ENCODE measurements around the gene ACTN4. TPM values are rescaled to one million over a fixed set of nuclear protein-coding genes. Genes with fewer than 3 reads are reported as not detected.

ACTN4 gene
- total RNA-seq, 2 experiments from 2014 or later = 532 to 534 TPM

DNA sequence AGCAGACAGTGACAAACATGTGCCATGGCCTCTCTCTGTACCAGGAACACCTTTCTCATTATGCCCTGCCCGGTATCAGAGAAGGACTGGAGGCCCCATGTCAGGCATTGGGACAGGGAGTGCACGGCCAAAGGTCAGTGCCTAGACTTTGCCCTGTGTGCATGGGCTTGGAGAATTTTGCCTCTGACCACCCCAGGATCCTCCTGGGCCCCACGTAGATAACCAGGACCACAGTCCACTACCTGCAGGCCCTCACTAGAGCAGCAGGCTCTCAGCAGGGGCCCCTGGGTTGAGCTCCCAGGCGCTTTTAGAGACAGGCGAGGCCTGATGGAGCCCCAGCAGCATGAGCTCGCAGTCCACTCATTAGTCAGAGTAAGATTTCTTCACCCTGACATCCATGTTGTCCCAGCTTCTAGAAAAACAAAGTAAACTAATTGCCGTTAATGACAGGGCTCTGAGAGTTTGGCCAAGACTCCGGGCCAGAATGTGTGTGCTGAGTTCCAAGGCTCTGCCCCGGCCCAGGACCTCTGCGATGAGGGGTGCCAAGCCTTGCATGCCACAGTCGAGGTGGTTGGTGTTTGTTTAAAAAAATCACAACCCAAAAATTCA lies 54.1 kb downstream of the ACTN4 start:
- Mint-ChIP-seq H3K9me3 (no peaks in the 10 kb centered on the region), H3K36me3 (ENCODE audit: low read depth) (peaks cover 64% of the 10 kb centered on the region), H3K4me3 (no peak overlapping the region), H3K27me3 (no peaks in the 10 kb centered on the region), H3K27ac (no peak overlapping the region), H3K4me1 (peaks cover 34% of the 10 kb centered on the region)
- POLR2A ChIA-PET = no interaction called here
- no peak for DNase-seq
- CTCF ChIA-PET = interaction anchor here (1.1 kb wide), 1 partner anchor 157 kb away, joined by 4 read pairs; no protein-coding TSS in a partner anchor

DNA sequence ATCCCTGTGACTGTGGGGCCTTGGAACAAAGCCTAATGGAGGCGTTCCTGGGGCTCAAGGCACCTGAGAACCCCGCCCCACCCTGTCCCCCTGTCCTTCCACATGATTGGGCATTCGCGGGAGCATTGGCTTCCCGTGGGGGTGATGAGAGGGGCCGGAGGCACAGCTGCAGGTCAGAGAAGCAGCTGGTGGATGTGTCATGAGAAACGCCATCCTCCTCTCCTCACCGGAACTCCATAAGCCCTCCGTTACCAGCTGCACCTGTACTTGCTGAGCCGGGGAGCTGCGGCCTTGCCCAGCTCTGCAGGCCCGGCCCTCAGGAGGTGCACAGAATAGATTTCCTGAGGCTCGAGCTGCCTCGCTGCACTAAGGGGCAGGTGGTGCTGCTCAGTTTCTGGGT lies 54.8 kb downstream of the ACTN4 start:
- Mint-ChIP-seq H3K27me3 (no peaks in the 10 kb centered on the region), H3K9me3 (no peaks in the 10 kb centered on the region), H3K4me1 (peaks cover 26% of the 10 kb centered on the region), H3K36me3 (ENCODE audit: low read depth) (peaks cover 64% of the 10 kb centered on the region), H3K27ac (no peak overlapping the region), H3K4me3 (no peak overlapping the region)
- CTCF ChIA-PET = interaction anchor here (1.1 kb wide), 1 partner anchor 158 kb away, joined by 4 read pairs; no protein-coding TSS in a partner anchor
- DNase-seq = no peak
- POLR2A ChIA-PET = interaction anchor here (1.1 kb wide), 1 partner anchor 9 kb away, joined by 3 read pairs; no protein-coding TSS in a partner anchor

DNA sequence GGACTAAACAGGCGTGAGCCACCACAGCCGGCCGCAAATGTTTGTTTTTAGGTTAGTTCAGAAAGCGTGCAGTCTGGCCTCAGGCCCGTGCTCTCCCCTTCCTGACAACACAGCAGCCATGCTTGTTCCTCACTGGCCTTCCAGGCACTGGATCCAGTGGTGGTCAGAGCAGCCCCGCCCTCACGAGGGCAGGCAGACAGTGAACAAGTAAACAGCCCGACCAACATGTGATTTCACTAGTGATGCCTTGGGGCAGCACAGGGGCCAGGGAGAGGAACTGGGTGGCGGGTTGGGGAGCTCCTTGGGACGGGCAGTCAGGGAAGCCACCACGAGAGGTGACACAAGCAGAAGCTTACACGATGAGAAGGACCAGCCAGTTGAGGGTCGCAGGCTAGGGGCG lies 56.1 kb downstream of the ACTN4 start:
- Mint-ChIP-seq H3K36me3 (ENCODE audit: low read depth) (peaks cover 71% of the 10 kb centered on the region), H3K4me1 (peaks cover 14% of the 10 kb centered on the region), H3K9me3 (no peaks in the 10 kb centered on the region), H3K27me3 (no peaks in the 10 kb centered on the region), H3K27ac (peak overlapping the region; percentile 56), H3K4me3 (no peak overlapping the region)
- ChIA-PET CTCF (no interaction called here), POLR2A (interaction anchor here (0.9 kb wide), 1 partner anchor 20 kb away, joined by 3 read pairs; no protein-coding TSS in a partner anchor)
- DNase-seq = no peak

DNA sequence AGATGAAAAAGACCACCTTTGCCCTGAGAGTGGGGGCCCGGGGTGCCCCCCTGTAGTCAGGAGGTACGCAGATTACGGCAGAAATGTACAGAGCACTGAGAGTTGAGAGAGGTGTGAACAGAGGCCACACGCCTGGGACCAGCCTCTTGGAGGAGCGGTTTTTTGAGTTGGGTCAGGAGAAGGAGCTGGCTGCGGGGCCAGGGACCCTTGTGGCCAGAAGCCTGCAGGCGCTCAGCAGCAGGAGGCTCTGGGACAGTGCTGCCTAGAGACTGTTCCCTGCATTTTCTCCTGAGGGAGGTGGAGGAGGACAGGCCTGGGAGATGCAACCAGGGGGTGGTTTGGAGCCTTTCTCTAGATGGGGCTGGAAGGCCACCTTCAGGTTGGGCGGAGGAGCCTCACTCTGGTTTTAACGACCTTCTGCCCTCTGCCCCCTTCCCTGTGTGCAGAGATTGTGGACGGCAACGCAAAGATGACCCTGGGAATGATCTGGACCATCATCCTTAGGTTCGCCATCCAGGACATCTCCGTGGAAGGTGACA lies 57.1 kb downstream of the ACTN4 start:
- DNase-seq = no peak
- no peaks in the 10 kb centered on the region for H3K27me3 Mint-ChIP-seq
- no peak overlapping the region for H3K4me3 Mint-ChIP-seq
- CTCF ChIA-PET = no interaction called here
- POLR2A ChIA-PET = interaction anchor here (0.9 kb wide), 1 partner anchor 19 kb away, joined by 3 read pairs; no protein-coding TSS in a partner anchor
- H3K9me3 Mint-ChIP-seq = no peaks in the 10 kb centered on the region
- H3K36me3 Mint-ChIP-seq (ENCODE audit: low read depth) = peaks cover 70% of the 10 kb centered on the region
- H3K4me1 Mint-ChIP-seq = peaks cover 5% of the 10 kb centered on the region
- H3K27ac Mint-ChIP-seq = peak overlapping the region; percentile 15

DNA sequence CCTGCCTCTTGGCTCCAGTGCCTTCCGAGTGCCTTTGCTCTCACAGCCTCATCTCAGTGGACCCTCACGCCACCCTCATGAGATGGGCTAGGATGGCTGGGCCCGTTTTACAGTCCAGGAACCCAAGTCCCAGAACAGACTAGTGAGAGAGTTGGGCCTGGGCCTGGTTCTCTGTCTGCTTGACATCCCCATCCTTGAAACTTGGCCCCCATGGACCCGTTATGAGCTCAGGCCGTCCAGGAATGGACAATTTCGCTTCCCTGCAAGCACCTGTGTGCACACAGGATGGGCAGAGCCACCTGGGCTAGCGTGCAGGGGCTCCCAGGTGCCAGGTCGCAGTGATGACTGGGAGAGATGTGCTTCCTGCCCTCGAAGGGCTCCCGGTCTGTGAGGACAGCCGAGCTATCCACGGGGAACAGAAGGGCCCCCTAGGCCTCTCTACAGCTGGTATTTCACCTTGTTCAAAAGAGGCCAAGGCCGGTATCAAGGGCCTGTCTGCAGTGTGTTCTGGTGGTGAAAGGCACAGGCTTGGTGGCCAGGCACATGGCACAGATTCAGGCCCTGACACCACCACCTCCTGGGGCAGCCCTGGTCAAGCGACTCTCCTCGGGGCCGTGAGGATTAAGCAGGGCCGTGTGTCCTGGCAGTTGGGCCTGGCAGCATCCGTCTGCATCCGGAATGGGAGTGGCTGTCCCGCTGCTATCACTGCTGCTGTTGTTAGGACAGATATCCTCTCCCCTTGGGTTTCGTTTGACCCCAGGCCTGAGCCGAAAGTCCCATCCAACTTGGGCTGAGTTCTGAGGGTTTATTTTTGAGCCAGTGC lies 58.0 kb downstream of the ACTN4 start:
- Mint-ChIP-seq H3K4me3 (no peak overlapping the region), H3K27me3 (no peaks in the 10 kb centered on the region), H3K9me3 (no peaks in the 10 kb centered on the region), H3K4me1 (peaks cover 2% of the 10 kb centered on the region), H3K36me3 (ENCODE audit: low read depth) (peaks cover 68% of the 10 kb centered on the region), H3K27ac (no peak overlapping the region)
- ChIA-PET POLR2A (interaction anchor here (1.0 kb wide), 2 partner anchors 12 to 113 kb away, joined by 3 read pairs; no protein-coding TSS in a partner anchor), CTCF (no interaction called here)
- DNase-seq = no peak

DNA sequence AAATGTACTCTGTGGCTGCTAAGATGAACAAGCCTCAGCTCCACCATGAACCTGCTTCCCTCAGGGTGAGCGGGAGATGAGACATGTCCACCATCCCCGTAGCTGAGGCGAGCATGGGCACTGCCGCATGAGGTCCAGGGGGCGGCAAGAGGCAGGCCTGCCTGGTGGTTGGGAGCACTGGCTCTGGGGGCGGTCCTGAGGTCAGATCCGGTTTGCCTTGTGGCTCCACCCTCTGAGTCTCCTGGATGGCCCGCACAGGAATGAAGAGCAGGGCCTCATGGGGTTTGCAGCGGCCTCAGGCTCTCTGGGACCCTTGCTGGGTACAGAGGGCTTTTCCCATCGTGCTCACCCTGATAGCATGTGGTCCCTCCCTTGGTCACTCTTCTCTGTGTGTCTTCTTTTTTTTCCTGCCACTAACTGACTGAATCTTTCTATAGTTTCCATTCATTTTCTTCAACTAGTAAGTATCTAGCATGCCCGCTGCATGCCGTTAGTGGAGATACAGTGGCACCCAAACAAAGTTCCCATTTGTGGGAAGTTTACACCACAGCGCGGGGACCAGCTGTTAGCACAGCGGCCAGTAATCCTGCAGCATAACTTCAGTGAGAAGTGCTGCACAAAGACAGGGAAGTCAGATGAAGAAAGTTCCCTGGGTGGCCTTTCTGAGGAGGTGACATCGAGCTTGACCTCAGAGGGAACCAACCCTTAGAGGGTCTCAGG lies 59.5 kb downstream of the ACTN4 start:
- Mint-ChIP-seq H3K9me3 (no peaks in the 10 kb centered on the region), H3K27ac (peak overlapping the region; percentile 58), H3K4me3 (no peak overlapping the region), H3K36me3 (ENCODE audit: low read depth) (peaks cover 66% of the 10 kb centered on the region), H3K27me3 (no peaks in the 10 kb centered on the region), H3K4me1 (peaks cover 2% of the 10 kb centered on the region)
- POLR2A ChIA-PET = interaction anchor here (1.0 kb wide), 1 partner anchor 14 kb away, joined by 3 read pairs; no protein-coding TSS in a partner anchor
- no peak for DNase-seq
- CTCF ChIA-PET = no interaction called here

DNA sequence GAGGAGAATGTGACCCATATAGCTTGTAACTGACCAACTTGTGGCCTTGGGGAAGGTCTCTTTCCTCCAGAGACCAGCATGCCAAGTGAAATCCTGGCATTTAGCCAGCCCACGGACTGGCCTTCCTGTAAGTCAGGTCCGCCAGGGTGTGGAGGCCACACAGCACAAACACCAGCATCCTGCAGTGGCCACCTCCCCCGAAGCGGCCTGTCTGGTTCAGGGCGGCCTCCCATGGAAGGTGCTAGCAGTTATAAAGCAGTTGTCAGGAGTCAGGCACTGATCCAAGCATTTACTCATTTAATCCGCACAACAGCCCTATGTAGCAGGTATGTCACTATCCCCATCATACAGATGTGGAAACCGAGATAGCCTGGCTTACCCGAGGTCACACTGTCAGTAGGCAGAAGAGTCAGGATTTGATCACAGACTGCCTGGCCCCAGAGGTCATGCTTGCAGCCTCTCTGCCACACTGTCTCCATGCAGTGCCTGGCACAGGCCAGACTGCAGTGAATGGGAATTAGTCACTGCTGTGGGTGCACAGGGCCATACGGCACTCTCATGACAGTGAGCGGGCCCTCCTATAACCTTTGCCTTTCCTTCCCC lies 60.2 kb downstream of the ACTN4 start:
- no peak for DNase-seq
- Mint-ChIP-seq H3K27me3 (no peaks in the 10 kb centered on the region), H3K4me3 (no peak overlapping the region), H3K9me3 (no peaks in the 10 kb centered on the region), H3K27ac (peak overlapping the region; percentile 26), H3K4me1 (peaks cover 2% of the 10 kb centered on the region), H3K36me3 (ENCODE audit: low read depth) (peaks cover 68% of the 10 kb centered on the region)
- ChIA-PET POLR2A (interaction anchor here (0.9 kb wide), 1 partner anchor 9 kb away, joined by 3 read pairs; no protein-coding TSS in a partner anchor), CTCF (no interaction called here)

DNA sequence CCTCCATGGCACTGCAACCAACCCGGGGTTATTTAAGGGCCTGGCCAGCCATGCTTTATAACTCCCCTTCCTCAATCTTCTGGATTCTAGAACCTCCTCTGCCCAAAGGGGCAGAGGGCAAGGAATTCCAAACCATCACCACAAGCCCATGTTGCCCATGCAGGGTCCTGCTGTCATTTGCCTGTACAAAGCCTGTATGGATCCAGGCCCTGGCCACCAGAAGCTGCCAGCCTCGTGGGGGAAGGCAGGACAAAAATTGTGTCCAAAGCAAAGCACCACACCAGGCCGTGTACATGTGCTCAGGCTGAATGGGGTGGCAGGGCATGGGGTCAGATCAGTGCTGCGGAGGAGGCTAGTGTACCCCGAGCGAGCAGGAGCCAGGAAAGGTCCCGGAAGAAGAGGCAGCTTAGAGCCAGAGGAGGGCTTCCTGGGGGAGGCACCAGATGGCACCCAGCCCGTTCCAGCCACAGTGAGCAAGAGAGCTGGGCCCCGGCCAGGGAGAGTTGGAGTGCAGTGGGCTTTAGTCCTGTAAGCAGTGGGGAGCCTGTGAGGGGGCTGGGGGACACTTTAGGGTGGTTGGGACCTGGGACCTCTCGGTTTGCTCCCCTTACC lies 61.1 kb downstream of the ACTN4 start:
- H3K4me1 Mint-ChIP-seq = peaks cover 2% of the 10 kb centered on the region
- no peak overlapping the region for H3K4me3 Mint-ChIP-seq
- H3K9me3 Mint-ChIP-seq = no peaks in the 10 kb centered on the region
- no peak for DNase-seq
- no peaks in the 10 kb centered on the region for H3K27me3 Mint-ChIP-seq
- ChIA-PET POLR2A (interaction anchor here (0.9 kb wide), 1 partner anchor 8 kb away, joined by 3 read pairs; no protein-coding TSS in a partner anchor), CTCF (interaction anchor here (1.2 kb wide), 1 partner anchor 22 kb away, joined by 3 read pairs; no protein-coding TSS in a partner anchor)
- H3K36me3 Mint-ChIP-seq (ENCODE audit: low read depth) = peaks cover 66% of the 10 kb centered on the region
- H3K27ac Mint-ChIP-seq = peak overlapping the region; percentile 21

DNA sequence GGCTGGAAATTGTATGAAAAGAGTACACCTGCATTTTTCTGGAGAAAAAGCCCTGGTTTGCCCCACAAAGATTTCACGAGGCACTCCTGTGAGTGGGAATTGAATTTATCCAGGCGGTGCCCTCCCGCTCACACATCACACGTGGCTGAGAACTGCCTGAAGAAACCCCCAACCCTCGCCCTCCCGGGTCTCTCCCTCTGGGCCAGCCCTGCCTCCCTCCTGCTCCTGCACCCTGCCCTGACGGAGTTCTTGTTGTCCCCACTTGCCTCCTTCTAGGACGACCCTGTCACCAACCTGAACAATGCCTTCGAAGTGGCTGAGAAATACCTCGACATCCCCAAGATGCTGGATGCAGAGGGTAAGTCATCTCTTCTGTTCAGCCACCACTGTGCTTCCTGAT lies 61.7 kb downstream of the ACTN4 start:
- H3K4me1 Mint-ChIP-seq = peaks cover 2% of the 10 kb centered on the region
- no peak for DNase-seq
- peaks cover 66% of the 10 kb centered on the region for H3K36me3 Mint-ChIP-seq (ENCODE audit: low read depth)
- CTCF ChIA-PET = interaction anchor here (1.2 kb wide), 1 partner anchor 23 kb away, joined by 3 read pairs; no protein-coding TSS in a partner anchor
- POLR2A ChIA-PET = no interaction called here
- no peak overlapping the region for H3K4me3 Mint-ChIP-seq
- no peaks in the 10 kb centered on the region for H3K27me3 Mint-ChIP-seq
- no peaks in the 10 kb centered on the region for H3K9me3 Mint-ChIP-seq
- H3K27ac Mint-ChIP-seq = peak overlapping the region; percentile 16

DNA sequence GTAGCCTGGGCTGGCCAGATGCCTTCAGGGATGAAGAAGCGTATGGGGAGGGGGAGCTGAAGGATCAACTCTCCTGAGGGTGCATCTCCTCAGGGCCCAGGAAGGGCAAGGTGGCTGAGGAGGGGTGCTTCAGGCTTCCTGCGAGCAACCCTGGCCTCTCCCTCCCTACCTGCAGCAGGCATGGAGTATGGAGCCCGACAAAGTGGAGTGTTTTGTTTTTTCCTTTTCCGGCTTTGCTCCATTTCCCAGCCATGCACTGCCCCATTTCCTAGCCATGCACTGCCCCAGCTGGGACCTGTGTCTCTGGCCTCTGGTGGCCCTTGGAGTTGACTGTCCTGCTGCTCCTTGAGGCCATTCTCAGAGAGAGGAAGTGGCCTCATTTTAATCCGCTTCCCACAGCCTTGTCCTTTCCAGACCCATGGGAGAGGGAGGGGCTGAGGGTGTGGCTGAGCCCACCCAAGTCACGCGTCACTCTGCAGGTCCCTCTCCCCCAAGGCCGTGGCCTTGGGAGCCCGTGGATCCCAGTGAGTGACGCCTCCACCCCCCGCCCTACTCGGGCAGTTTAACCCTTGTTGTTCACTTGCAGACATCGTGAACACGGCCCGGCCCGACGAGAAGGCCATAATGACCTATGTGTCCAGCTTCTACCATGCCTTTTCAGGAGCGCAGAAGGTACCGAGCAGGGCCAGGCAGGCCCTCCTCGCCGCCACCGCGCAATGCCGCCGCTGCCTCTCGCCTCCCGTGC lies 62.4 kb downstream of the ACTN4 start:
- H3K4me3 Mint-ChIP-seq = no peak overlapping the region
- peaks cover 68% of the 10 kb centered on the region for H3K36me3 Mint-ChIP-seq (ENCODE audit: low read depth)
- ChIA-PET POLR2A (no interaction called here), CTCF (no interaction called here)
- no peaks in the 10 kb centered on the region for H3K27me3 Mint-ChIP-seq
- no peak for DNase-seq
- H3K9me3 Mint-ChIP-seq = no peaks in the 10 kb centered on the region
- H3K27ac Mint-ChIP-seq = no peak overlapping the region
- H3K4me1 Mint-ChIP-seq = no peaks in the 10 kb centered on the region

DNA sequence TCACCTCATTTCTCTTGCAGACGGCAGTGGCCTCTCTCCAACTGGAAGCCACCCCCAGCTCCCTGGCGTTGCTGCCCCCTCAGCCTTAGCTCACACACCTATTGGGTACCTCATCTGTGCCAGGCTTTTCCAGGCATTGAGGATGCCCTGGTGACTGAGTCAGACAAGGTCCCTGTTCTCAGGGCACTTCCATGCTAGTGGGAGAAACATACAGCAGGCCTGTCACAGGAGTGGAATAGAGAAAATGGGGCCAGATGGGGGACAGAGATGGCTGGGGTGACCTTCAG lies 62.9 kb downstream of the ACTN4 start:
- peaks cover 65% of the 10 kb centered on the region for H3K36me3 Mint-ChIP-seq (ENCODE audit: low read depth)

More for the DNA sequence above, 62.9 kb downstream of the ACTN4 start:
- Mint-ChIP-seq H3K27me3 (no peaks in the 10 kb centered on the region), H3K27ac (peak overlapping the region; percentile 40), H3K4me3 (no peak overlapping the region), H3K9me3 (no peaks in the 10 kb centered on the region), H3K4me1 (no peaks in the 10 kb centered on the region)
- ChIA-PET CTCF (no interaction called here), POLR2A (no interaction called here)
- DNase-seq = no peak
